Activated CD4-positive, alpha-beta T cell treated with anti-CD3 and anti-CD28 coated beads, Interleukin-2, Interleukin-4, amounts not matched to agents 100 ng/mL and 50 ng/mL, durations not matched to agents 16 hours and 8 hours (primary cell): ENCODE measurements around the gene EFNA5.

Source experiments
- DNase-seq: peaks from one replicate; pipeline ENCODE4 v3.0.0-alpha.2; 2020; ENCODE audit warnings: low spot score

EFNA5 gene

GRCh38 chr5:107570805-107571531 lies 99.8 kb downstream of the EFNA5 start:
- DNase-seq, result peak; percentile 54

DNA sequence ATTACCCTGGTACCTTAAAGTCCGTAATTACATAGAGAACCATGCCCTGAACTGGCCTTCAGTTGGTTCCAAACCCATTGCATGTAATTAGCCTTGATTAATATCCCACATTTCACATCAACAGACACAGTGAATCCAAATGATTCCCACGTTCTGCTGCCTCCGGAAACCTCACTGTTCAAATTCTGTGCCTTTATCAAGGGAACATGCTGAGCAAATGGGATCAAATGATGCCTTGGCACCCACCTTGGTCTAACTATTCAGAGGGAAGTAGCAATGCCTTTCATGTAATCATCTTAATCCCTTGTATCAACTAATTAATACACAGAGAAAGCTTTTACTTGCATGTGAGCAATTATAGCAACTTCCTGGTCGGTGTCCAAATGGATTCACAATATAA lies 100.6 kb downstream of the EFNA5 start:
- DNase-seq, result no peak

DNA sequence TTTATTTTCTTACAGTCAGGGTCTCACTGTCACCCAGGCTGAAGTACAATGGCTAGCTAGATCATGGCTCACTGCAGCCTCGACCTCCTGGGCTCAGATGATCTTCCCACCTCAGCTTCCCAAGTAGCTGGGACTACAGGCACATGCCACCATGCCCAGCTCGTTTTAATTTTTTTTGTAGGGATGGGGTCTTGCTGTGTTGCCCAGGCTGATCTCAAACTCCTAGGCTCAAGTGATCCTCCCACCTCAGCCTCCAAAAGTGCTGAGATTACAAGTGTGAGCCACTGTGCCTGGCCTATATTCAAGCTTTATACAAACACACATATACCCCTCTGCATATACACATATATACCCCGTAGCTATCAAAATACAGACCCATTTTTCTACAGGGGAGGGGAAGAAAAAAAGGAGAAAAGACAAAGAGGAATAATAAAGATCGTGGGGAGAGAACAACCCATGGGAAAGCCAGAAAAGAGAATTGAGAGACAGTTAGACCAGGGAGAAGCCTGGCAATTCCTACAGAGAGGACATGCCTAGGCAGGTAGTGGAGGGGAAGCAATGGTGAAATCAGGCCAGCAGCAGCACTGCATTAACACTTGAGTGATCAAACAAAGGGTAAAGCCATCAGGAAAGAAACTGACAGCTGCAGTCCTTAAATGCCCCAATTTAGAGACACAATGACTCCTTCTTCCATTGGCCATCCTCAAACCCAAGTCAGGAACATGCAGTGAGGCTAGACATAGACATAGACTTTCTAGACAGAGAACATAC lies 102.7 kb downstream of the EFNA5 start:
- no peak for DNase-seq

DNA sequence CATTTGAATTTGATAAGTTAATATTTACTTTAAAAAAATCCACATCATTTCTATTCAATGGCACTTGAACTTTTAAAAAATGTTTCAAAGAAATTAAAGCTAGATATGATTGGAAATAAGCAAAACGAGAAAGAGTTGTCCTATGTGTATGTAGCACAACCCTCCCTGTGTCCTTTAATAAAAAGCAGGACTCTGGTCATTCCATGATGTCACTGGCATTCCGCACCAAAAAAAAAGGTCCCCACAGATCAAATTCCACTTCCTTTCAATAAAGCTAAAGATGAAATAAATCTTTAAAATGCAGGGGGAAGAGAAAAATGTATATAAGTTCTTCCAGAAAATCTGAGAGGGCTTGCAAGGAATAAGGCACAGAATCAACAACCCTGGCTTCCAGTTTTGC lies 103.8 kb downstream of the EFNA5 start:
- DNase-seq, result no peak

DNA sequence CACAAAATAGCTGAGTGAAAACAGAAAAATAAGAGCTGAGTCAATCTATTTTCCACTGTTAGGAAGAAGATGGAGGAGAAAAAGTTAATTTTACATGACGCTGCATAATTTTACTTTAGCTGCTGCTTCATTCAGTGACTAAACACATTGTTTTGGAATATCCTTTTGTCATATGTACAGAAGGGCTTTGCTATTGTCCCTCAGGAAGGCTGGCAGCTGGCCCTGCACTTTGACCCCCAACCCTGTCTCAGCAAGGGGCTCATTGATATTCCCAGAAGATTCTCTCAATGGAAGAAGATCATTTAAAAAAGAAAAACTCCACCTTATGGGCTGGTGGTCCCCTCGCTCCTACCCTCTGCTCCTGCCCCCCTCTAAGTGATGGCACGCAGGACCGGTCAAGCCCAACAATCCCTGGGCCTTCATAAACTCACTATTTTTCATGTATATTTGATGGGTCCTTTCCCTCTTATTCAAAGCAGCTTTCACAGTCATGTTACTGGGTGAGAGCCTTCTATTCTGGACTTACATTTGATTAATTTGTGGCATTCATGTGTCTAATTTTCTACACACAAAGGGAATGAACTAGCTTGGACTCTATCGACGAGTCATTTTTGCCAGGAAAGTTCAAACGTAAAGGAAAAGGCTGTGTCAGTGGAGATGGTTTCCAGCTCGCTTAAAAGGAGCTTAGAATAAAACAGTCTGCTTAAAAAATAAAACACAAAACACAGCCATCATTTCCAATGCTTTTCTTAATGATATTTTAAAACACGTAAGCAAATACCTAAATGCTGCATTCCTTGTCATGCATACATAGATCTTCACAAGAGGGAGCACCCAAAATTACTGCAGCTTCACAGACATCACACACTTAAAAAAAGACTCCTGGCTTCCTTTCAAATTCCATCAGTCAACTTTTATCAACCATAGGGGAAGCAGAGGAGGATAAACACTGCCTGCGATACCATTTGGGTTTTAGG lies 104.7 kb downstream of the EFNA5 start:
- DNase-seq, result no peak

GRCh38 chr5:107564931-107565372 lies 105.8 kb downstream of the EFNA5 start:
- DNase-seq, result no peak

GRCh38 chr5:107563959-107564544 lies 106.7 kb downstream of the EFNA5 start:
- no peak for DNase-seq

GRCh38 chr5:107560377-107560776 lies 110.4 kb downstream of the EFNA5 start:
- no peak for DNase-seq

DNA sequence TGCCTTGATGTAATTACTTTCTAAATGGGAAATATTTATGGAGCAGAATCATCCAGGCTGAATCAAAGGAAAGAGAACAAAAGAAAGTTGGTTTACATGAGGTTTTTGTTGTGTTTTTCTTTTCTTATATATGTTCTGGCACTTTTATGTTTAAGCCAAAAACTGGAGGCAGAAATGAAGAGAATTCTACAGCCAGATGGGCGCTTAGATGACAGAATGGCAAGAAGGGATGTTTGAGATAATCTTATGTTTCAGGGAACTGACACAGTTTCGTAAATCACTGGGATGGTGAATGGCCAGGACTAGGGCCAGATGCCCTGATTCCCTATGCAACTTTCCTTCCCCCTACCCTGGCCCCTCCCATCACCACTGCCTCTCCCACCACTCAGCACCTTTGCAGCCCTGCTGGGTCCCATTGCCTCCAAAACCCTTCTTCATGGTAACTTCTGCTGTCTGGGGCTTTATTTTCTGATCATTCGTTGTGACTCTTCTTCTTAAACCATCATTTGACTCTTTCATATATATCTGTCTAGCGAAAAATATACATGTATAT lies 111.8 kb downstream of the EFNA5 start:
- DNase-seq, result no peak

GRCh38 chr5:107557051-107557658 lies 113.6 kb downstream of the EFNA5 start:
- no peak for DNase-seq

- no peak for DNase-seq
Measured at GRCh38 chr5:107556575-107556974, 114.2 kb downstream of the EFNA5 start.

DNA sequence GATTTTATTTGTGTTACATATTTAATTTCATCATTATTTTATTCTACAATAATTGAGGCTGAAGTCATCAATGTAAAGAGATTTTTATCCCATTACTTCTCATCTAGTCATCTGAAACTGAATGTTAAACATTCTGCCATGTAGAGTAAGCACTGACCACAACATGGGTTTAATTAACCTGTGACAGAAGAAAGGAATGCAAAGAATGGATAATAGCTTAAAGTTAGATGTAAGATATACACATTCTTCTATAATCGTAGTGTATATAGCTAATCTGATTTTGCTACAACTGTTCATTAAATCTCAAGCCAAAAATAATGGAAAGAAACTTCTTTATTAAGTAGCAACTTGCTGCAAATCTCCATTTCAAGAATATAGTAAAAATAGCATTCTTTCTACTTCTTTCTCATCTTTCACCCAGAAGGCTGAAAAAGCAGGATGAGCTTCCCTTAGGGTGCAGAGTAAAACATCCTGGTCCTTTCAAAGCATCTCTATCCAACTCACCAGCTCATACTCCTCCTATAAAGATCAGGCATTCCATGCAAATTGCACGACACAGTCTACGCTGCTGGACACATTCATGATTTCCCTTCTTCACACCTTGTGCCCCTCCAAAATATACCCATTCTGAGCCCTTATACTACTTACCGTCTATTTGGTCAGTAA lies 115.2 kb downstream of the EFNA5 start:
- no peak for DNase-seq

- no peak for DNase-seq
Measured at GRCh38 chr5:107554776-107555424, 115.8 kb downstream of the EFNA5 start.

- DNase-seq, result no peak
Measured at GRCh38 chr5:107553117-107553555, 117.6 kb downstream of the EFNA5 start.

GRCh38 chr5:107551088-107551487 lies 119.6 kb downstream of the EFNA5 start:
- no peak for DNase-seq

DNA sequence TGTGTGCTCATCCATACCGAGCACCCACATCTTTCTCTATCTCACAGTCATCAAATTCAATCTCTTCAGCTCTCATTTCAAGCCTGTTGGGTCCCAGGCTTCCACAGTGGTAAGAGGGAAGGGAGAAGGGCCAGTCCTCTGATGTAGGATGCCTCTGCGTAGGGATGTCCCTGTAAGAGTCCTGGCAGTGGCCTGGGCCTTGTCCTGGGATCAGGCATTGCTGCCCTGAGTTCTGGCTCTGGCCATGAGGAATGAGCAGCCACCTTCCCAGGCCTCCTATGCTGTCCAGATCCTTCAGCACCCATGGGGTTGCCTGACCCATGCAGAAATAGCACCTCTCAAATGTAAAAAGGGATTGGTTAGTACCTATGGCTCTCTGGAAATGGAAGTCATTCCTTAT lies 121.2 kb downstream of the EFNA5 start:
- no peak for DNase-seq

- DNase-seq, result no peak
Measured at GRCh38 chr5:107548477-107548876, 122.3 kb downstream of the EFNA5 start.

GRCh38 chr5:107546719-107547118 lies 124.0 kb downstream of the EFNA5 start:
- DNase-seq, result no peak

DNA sequence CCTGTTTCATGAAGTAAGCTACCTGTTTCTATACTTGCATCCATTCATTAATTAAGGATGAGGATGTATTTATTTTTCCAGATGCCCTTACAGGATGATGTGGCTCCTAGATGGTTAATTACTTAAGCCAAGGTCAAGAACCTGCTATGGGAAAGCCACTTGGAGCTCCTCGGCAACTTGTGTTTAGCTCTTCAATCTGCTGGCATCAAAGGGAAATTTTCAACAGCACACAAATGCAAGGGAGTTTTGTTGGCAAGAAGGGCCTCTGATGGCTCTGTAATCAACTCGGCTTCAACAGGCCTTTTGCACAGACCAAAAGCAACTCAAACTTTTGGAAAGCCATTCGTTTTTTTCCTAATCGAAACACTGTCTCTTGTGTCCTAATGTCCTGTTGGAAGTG lies 125.3 kb downstream of the EFNA5 start:
- no peak for DNase-seq

- no peak for DNase-seq
Measured at GRCh38 chr5:107544967-107545366, 125.8 kb downstream of the EFNA5 start.
